SK-N-SH (cell line): Measurements from ENCODE around the gene ST7. TPM values are rescaled to one million over a fixed set of nuclear protein-coding genes. Genes with fewer than 3 reads are reported as not detected.

Experiments used
- CTCF ChIA-PET: fragments of 300-600, 350-600 bp; formaldehyde crosslinking; extraction: SDS; loops from one replicate; lab custom pipeline; 2021; lab: Yijun Ruan, JAX
- POLR2A ChIA-PET: fragments of 350-600 bp; sonication (Branson Sonifier 250); formaldehyde crosslinking; extraction: SDS; loops from one replicate; lab custom pipeline; 2020; ENCODE audit warnings: antibody characterized with exemption, inconsistent platforms; lab: Yijun Ruan, JAX
- DNase-seq: peaks from one replicate; pipeline ENCODE4 v3.0.0; 2012
- H2AFZ ChIP-seq: fragments of 200-600 bp; sonication (generic); 2 replicates; pipeline ENCODE4 v1.8.1; 2016; ENCODE audit warnings: antibody characterized with exemption, mild to moderate bottlenecking, low read depth
- H3F3A ChIP-seq: fragments of 200-600 bp; sonication (generic); replicated peaks from 2 replicates; pipeline ENCODE3; 2016; ENCODE audit warnings: antibody characterized with exemption, mild to moderate bottlenecking; ENCODE audit not compliant: insufficient read depth
- H3K27ac ChIP-seq, 2 experiments: fragments of 200-500 bp in 1 of 2; fragments of 200-600 bp in 1 of 2; sonication (Bioruptor generic) in 1 of 2; sonication (generic), shearing (Covaris generic) in 1 of 2; 2 replicates each; pipeline versions ENCODE4 v1.5.1 to v1.6.1; 2014 to 2016; ENCODE audit warnings: low read depth in 2 of 2, inconsistent platforms in 1 of 2, low read length in 1 of 2, mild to moderate bottlenecking in 1 of 2, mixed read lengths in 1 of 2
- H3K27me3 ChIP-seq: fragments of 200-600 bp; sonication (generic), shearing (Covaris generic); 2 replicates; pipeline ENCODE4 v1.6.1; 2016; ENCODE audit warnings: mixed run types; ENCODE audit not compliant: insufficient read depth
- H3K36me3 ChIP-seq, 2 experiments: fragments of 200-500 bp in 1 of 2; fragments of 200-600 bp in 1 of 2; sonication (Bioruptor generic) in 1 of 2; sonication (generic) in 1 of 2; replicated peaks in 1 of 2; 2 replicates each; pipeline versions ENCODE3 to v1.5.1; 2014 to 2016; ENCODE audit warnings: low read length in 1 of 2, mild to moderate bottlenecking in 1 of 2; ENCODE audit not compliant: insufficient read depth in 2 of 2, control insufficient read depth in 1 of 2
- H3K4me1 ChIP-seq, 2 experiments: fragments of 200-500 bp in 1 of 2; fragments of 200-600 bp in 1 of 2; sonication (Bioruptor generic) in 1 of 2; sonication (generic), shearing (Covaris generic) in 1 of 2; 2 replicates each; pipeline versions ENCODE4 v1.5.1 to v1.6.1; 2014 to 2016; ENCODE audit warnings: low read depth in 1 of 2, low read length in 1 of 2, mixed run types in 1 of 2; ENCODE audit not compliant: insufficient read depth in 2 of 2, control insufficient read depth in 1 of 2
- H3K4me2 ChIP-seq: fragments of 200-600 bp; sonication (generic), shearing (Covaris generic); 2 replicates; pipeline ENCODE4 v1.6.1; 2017; ENCODE audit warnings: mixed run types
- H3K4me3 ChIP-seq, 2 experiments: fragments of 200-500 bp in 1 of 2; fragments of 200-600 bp in 1 of 2; sonication (Bioruptor generic) in 1 of 2; sonication (generic), shearing (Covaris generic) in 1 of 2; 2 replicates each; pipeline versions ENCODE4 v1.5.1 to v1.8.1; 2014 to 2016; ENCODE audit warnings: low read depth in 2 of 2, inconsistent platforms in 1 of 2, low read length in 1 of 2, mild to moderate bottlenecking in 1 of 2, mixed read lengths in 1 of 2, moderate library complexity in 1 of 2
- H3K79me2 ChIP-seq: fragments of 200-600 bp; sonication (generic); 2 replicates; pipeline ENCODE4 v1.8.1; 2017; ENCODE audit warnings: mild to moderate bottlenecking; ENCODE audit not compliant: insufficient read depth
- H3K9ac ChIP-seq: fragments of 200-600 bp; sonication (generic); 2 replicates; pipeline ENCODE4 v1.6.1; 2017; ENCODE audit warnings: mixed run types
- H3K9me2 ChIP-seq: fragments of 200-600 bp; sonication (generic); 2 replicates; pipeline ENCODE4 v1.6.1; 2017; ENCODE audit warnings: mixed run types
- H3K9me3 ChIP-seq: fragments of 200-600 bp; sonication (generic); 2 replicates; pipeline ENCODE4 v1.6.1; 2017; ENCODE audit warnings: mixed run types, mild to moderate bottlenecking, moderate library complexity
- H4K20me1 ChIP-seq: fragments of 200-600 bp; sonication (generic); 2 replicates; pipeline ENCODE4 v1.6.1; 2017; ENCODE audit warnings: mild to moderate bottlenecking, mixed run types; ENCODE audit not compliant: insufficient read depth
- CHD2 ChIP-seq: fragments of 150-350 bp; IDR thresholded peaks from 2 replicates; pipeline ENCODE4 v1.6.1; 2018; ENCODE audit warnings: low read length; ENCODE audit not compliant: partially characterized antibody
- CTCF ChIP-seq: fragments of 200-600 bp; sonication (generic); IDR thresholded peaks from 2 replicates; pipeline ENCODE4 v1.6.1; 2017; ENCODE audit warnings: antibody characterized with exemption, mild to moderate bottlenecking, moderate library complexity
- ELF1 ChIP-seq: IDR thresholded peaks from 2 replicates; pipeline ENCODE4 v1.4.0; 2012
- EP300 ChIP-seq, 2 experiments: IDR thresholded peaks; 2 replicates each; pipeline versions ENCODE4 v1.4.0 to v1.6.1; 2012; ENCODE audit warnings: borderline replicate concordance in 1 of 2, low read depth in 1 of 2, low read length in 1 of 2
- FOXJ3 ChIP-seq: sonication (generic); formaldehyde crosslinking; IDR thresholded peaks from 2 replicates; pipeline ENCODE4 v1.5.1; 2020; ENCODE audit warnings: mild to moderate bottlenecking, missing genetic modification reagents
- GATA2 ChIP-seq: sonication (generic); formaldehyde crosslinking; IDR thresholded peaks from 2 replicates; pipeline ENCODE4 v1.5.0; 2020; ENCODE audit warnings: mild to moderate bottlenecking, missing genetic modification reagents
- MEF2A ChIP-seq: IDR thresholded peaks from 2 replicates; pipeline ENCODE4 v1.4.0; 2012; ENCODE audit warnings: low read depth, borderline replicate concordance
- NFIC ChIP-seq: IDR thresholded peaks from 2 replicates; pipeline ENCODE4 v1.4.0; 2012; ENCODE audit warnings: borderline replicate concordance
- NRF1 ChIP-seq: IDR thresholded peaks from 2 replicates; pipeline ENCODE4 v1.6.1; 2012; ENCODE audit warnings: low read depth, mild to moderate bottlenecking, low read length
- POLR2AphosphoS5 ChIP-seq: IDR thresholded peaks from 2 replicates; pipeline ENCODE4 v1.6.1; 2012; ENCODE audit warnings: low read depth, low read length
- REST ChIP-seq: IDR thresholded peaks from 2 replicates; pipeline ENCODE4 v1.6.1; 2012; ENCODE audit warnings: mild to moderate bottlenecking, low read depth, low read length, moderate library complexity
- RFX5 ChIP-seq: IDR thresholded peaks from 2 replicates; pipeline ENCODE4 v1.6.1; 2012; ENCODE audit warnings: mild to moderate bottlenecking, improper control_type of control experiment, low read length
- SIN3A ChIP-seq: IDR thresholded peaks from 2 replicates; pipeline ENCODE4 v1.6.1; 2012; ENCODE audit warnings: low read depth, mild to moderate bottlenecking, low read length, moderate library complexity, borderline replicate concordance
- SMC3 ChIP-seq: IDR thresholded peaks from 2 replicates; pipeline ENCODE4 v1.6.1; 2012; ENCODE audit warnings: low read depth, low read length, improper control_type of control experiment
- YY1 ChIP-seq: IDR thresholded peaks from 2 replicates; pipeline ENCODE4 v1.4.0; 2012; ENCODE audit warnings: low read depth, mild to moderate bottlenecking
- WGBS: methylation state at CpG from one replicate; pipeline ENCODE4 v1.1.6; 2017; ENCODE audit warnings: low lambda C conversion rate; 5-methylcytosine and 5-hydroxymethylcytosine counted together
- polyA plus RNA-seq, 3 experiments: library from polyadenylated mRNA; depleted of rRNA; stranded (reverse); fragments of >200 nt; gene quantifications; 2 replicates each; pipeline ENCODE4 v1.2.3, GENCODE V29; 2012

The ST7 gene
- polyA plus RNA-seq, 1 of the 3 experiments (the other 2 are of a cell fraction) = 23.5 TPM

GRCh38 chr7:117021986-117022385, 68.7 kb downstream of the ST7 start:
- TF ChIP-seq REST = no peak
- TF ChIP-seq GATA2 (CRISPR knock-in tag) = peak; percentile 70
- Histone ChIP-seq H3K9me2 (no peaks in the 10 kb centered on the region; the same call in 1 of the 2 replicates), H4K20me1 (no peaks in the 10 kb centered on the region), H3K79me2 (peaks cover 38% of the 10 kb centered on the region), H3K27ac (peak overlapping the region in 1 of 2 experiments; percentile 86; a peak in 2 of 4 replicates), H3K4me3 (peak overlapping the region in 1 of 2 experiments; percentile 53; a peak in 2 of 4 replicates), H3K4me2 (peak overlapping the region; percentile 80), H2AFZ (no peak overlapping the region), H3K36me3 (no peaks in the 10 kb centered on the region), H3K9me3 (no peaks in the 10 kb centered on the region), H3K27me3 (no peaks in the 10 kb centered on the region), H3K4me1 (peaks cover 7 to 36% of the 10 kb centered on the region in 2 experiments; a peak in 3 of 4 replicates), H3K9ac (no peak overlapping the region), H3F3A (peaks cover 4% of the 10 kb centered on the region)
- WGBS = 76% methylated on average over 5 of the region's 5 CpGs
- CTCF ChIA-PET = interaction anchor here (0.6 to 5.5 kb wide), 12 partner anchors 8 to 105 kb away, joined by 3 to 54 read pairs (median 6); no protein-coding TSS in a partner anchor
- no peak for DNase-seq
- POLR2A ChIA-PET = no interaction called here

- Histone ChIP-seq H3K36me3 (no peaks in the 10 kb centered on the region), H3K9ac (no peak overlapping the region), H4K20me1 (no peaks in the 10 kb centered on the region), H3K79me2 (peaks cover 40% of the 10 kb centered on the region), H3K4me2 (no peak overlapping the region), H3K27ac (no peak overlapping the region), H2AFZ (no peak overlapping the region), H3K9me3 (no peaks in the 10 kb centered on the region), H3F3A (peaks cover 4% of the 10 kb centered on the region), H3K4me1 (peaks cover 7 to 36% of the 10 kb centered on the region in 2 experiments; a peak in 3 of 4 replicates), H3K4me3 (0 out of 4 replicates have a peak overlapping the region, but pooled peaks of 1 of the 2 experiments have one; percentile 9), H3K9me2 (no peaks in the 10 kb centered on the region; the same call in 1 of the 2 replicates), H3K27me3 (no peaks in the 10 kb centered on the region)
- no peak for TF ChIP-seq POLR2AphosphoS5
- TF ChIP-seq FOXJ3 = no peak
- no peak for TF ChIP-seq SIN3A
- TF ChIP-seq REST = no peak
- no peak for TF ChIP-seq SMC3
- TF ChIP-seq ELF1 = no peak
- no peak for TF ChIP-seq MEF2A
- TF ChIP-seq RFX5 = no peak
- TF ChIP-seq CTCF = no peak
- TF ChIP-seq YY1 = no peak
- no peak for TF ChIP-seq EP300 (IDR thresholded peaks at IDR 0.05; ENCODE audit: borderline replicate concordance in 1 of 2, low read depth in 1 of 2, low read length in 1 of 2)
- no peak for TF ChIP-seq NRF1
- TF ChIP-seq GATA2 (CRISPR knock-in tag) = no peak
- TF ChIP-seq CHD2 = no peak
- no peak for TF ChIP-seq NFIC
- 91% methylated on average over 5 of the region's 5 CpGs for WGBS
- no peak for DNase-seq
- CTCF ChIA-PET = interaction anchor here (1.1 to 5.5 kb wide), 7 partner anchors 10 to 103 kb away, joined by 3 to 54 read pairs (median 10); no protein-coding TSS in a partner anchor
- POLR2A ChIA-PET = no interaction called here
These were observed 70.1 kb downstream of the ST7 start for GRCh38 chr7:117023325-117023854.
